Cardiac fibroblast (primary cell): ENCODE data around the gene ACTR3.

Source experiments
- DNase-seq, 2 donors: peaks; one replicate each; pipeline versions ENCODE4 v3.0.0 to v3.0.0-alpha.2; 2010; ENCODE audit warnings: low read depth in 2 of 2
- H3K4me3 ChIP-seq, 2 donors: replicated peaks in 1 of 2; 1 replicate in 1 of 2; 2 replicates in 1 of 2; pipeline ENCODE4 v1.5.1; 2011; ENCODE audit warnings: low read depth in 2 of 2, low read length in 2 of 2, mild to moderate bottlenecking in 2 of 2, moderate library complexity in 1 of 2
- TF ChIP-seq, protein P1 (sequence below): IDR thresholded peaks from one replicate; pipeline ENCODE4 v1.5.1; 2011; ENCODE audit warnings: low read depth, mild to moderate bottlenecking, low read length, inconsistent platforms

The ACTR3 gene

DNA sequence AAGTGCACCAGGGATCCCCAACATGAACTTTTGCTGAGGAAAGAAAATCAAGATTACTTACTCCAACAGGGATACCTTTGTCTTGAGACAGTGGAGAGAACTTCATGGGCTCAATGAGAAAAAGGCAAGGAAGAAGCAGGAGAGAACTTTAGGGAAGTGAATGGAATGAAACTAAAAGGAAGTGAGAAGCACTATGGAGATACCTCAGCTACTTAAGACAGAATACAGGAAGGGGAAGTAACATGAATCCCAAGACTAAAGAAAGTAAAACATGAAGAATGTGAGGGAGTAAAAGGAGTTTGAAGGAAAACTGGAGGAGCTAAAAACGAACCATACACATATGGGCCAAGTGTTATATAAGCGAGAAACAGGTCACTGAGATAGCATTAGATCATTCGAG, 32.4 kb upstream of the ACTR3 start:
- TF ChIP-seq, protein P1, sequence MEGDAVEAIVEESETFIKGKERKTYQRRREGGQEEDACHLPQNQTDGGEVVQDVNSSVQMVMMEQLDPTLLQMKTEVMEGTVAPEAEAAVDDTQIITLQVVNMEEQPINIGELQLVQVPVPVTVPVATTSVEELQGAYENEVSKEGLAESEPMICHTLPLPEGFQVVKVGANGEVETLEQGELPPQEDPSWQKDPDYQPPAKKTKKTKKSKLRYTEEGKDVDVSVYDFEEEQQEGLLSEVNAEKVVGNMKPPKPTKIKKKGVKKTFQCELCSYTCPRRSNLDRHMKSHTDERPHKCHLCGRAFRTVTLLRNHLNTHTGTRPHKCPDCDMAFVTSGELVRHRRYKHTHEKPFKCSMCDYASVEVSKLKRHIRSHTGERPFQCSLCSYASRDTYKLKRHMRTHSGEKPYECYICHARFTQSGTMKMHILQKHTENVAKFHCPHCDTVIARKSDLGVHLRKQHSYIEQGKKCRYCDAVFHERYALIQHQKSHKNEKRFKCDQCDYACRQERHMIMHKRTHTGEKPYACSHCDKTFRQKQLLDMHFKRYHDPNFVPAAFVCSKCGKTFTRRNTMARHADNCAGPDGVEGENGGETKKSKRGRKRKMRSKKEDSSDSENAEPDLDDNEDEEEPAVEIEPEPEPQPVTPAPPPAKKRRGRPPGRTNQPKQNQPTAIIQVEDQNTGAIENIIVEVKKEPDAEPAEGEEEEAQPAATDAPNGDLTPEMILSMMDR = no peak
- no peak for DNase-seq
- no peak overlapping the region for H3K4me3 ChIP-seq

- peak; percentile 73 to 87 for DNase-seq
- no peak overlapping the region for H3K4me3 ChIP-seq
- TF ChIP-seq, protein P1 = no peak
These were observed 31.1 kb upstream of the ACTR3 start for GRCh38 chr2:113858764-113859163.

DNA sequence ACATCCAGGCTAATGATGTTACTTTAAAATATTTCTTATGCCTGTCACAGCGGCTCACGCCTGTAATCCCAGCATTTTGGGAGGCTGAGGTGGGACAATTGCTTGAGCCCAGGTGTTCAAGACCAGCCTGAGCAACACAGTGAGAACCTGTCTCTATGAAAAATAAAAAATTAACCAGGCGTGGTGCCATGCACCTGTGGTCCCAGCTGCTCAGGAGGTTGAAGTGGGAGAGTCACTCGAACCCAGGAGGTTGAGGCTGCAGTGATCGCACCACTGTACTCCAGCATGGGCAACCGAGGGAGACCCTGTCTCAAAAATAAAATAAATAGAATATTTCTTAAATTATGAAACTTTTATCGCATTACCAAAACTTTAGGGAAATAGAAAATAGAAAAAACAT, 28.1 kb upstream of the ACTR3 start:
- TF ChIP-seq, protein P1 = no peak
- DNase-seq = no peak
- H3K4me3 ChIP-seq = no peak overlapping the region

DNA sequence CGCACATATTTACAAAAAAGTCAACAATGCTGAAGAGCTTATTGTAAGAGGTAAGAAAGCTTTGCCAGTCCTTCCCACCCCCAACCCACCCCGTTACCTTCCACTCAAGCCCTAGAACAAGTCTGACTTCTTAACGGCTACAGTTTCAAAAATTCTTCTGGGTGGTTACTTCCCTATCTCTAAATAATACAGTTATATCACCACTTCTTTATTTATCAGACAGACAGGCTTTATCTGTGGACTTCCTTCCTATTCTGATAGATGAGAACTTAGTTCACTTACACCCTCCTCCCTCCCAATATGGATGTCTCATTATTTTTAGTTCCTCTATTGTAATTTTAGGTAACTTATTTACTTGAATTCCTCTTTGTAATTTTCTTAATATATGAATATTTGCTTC, 26.7 kb upstream of the ACTR3 start:
- no peak for DNase-seq

DNA sequence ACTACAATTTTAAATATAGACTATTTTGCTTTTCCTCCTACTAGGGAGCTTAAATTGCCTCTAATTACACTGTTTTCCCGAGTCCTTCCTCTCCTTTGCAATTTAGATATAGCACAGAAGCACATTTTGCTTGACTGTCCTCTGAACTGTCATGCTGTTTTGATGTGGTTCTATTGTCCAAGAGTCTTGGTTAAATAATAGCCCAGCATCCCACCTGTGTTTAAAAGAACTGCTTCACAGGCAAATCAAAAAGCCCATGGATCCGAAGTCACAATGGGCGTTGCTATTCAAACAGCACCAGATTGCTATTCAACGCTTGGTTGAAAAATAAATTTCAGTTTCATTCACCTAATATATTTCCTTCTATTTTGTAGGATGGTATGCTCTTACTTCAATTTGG, 22.3 kb upstream of the ACTR3 start:
- H3K4me3 ChIP-seq = no peak overlapping the region
- TF ChIP-seq, protein P1 = no peak
- no peak for DNase-seq

More for the DNA sequence above, 26.7 kb upstream of the ACTR3 start:
- TF ChIP-seq, protein P1 = no peak
- no peak overlapping the region for H3K4me3 ChIP-seq

DNA sequence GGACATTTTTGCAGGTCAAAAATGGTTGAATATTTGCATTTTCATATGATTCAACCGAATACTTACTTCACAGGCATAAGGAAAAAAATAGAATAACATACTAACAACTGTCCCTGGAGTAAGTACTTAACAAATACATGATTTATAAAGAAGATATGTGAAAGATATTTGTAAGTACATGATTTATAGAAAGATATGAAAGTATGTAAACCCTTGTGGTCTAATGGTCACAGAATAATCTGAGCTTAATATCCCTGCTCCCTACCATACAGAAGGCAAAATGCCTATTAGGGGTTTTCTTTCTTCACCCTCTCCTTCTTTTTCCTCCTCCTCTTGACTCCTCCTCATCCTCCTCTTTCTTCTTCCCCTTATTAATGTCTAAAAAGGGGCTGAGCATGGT, 20.6 kb upstream of the ACTR3 start:
- no peak for DNase-seq
- TF ChIP-seq, protein P1 = no peak
- H3K4me3 ChIP-seq = no peak overlapping the region

GRCh38 chr2:113872201-113872600, 17.7 kb upstream of the ACTR3 start:
- peak; percentile 24 to 38 for DNase-seq
- TF ChIP-seq, protein P1 = no peak
- no peak overlapping the region for H3K4me3 ChIP-seq
